ENCODE measurements around the gene SCFD2. TPM values are rescaled to one million over a fixed set of nuclear protein-coding genes. Genes with fewer than 3 reads are reported as not detected.

SCFD2 gene
- total RNA-seq, 1 donor from 2014 or later = 17.2 TPM

GRCh38 chr4:52865300-52865699 is 500.6 kb downstream of the SCFD2 start:
- Mint-ChIP-seq H3K4me3 (ENCODE audit: unreplicated experiment) (peak overlapping the region; percentile 58), H3K4me1 (ENCODE audit: low read depth, unreplicated experiment) (peaks cover 49% of the 10 kb centered on the region), H3K27me3 (ENCODE audit: unreplicated experiment) (peaks cover 17% of the 10 kb centered on the region), H3K27ac (ENCODE audit: unreplicated experiment) (no peak overlapping the region), H3K36me3 (ENCODE audit: unreplicated experiment) (peaks cover 4% of the 10 kb centered on the region), H3K9me3 (ENCODE audit: unreplicated experiment) (peaks cover 28% of the 10 kb centered on the region)
- no peak for DNase-seq
- TF ChIP-seq CTCF (IDR thresholded peaks at IDR 0.05; ENCODE audit: partially characterized antibody, unreplicated experiment) = no peak

GRCh38 chr4:52864793-52865192 is 501.1 kb downstream of the SCFD2 start:
- no peak for TF ChIP-seq CTCF (IDR thresholded peaks at IDR 0.05; ENCODE audit: partially characterized antibody, unreplicated experiment)
- H3K4me1 Mint-ChIP-seq (ENCODE audit: low read depth, unreplicated experiment) = peaks cover 45% of the 10 kb centered on the region
- peaks cover 25% of the 10 kb centered on the region for H3K9me3 Mint-ChIP-seq (ENCODE audit: unreplicated experiment)
- H3K36me3 Mint-ChIP-seq (ENCODE audit: unreplicated experiment) = peaks cover 4% of the 10 kb centered on the region
- H3K4me3 Mint-ChIP-seq (ENCODE audit: unreplicated experiment) = peak overlapping the region; percentile 58
- H3K27ac Mint-ChIP-seq (ENCODE audit: unreplicated experiment) = no peak overlapping the region
- no peak for DNase-seq
- H3K27me3 Mint-ChIP-seq (ENCODE audit: unreplicated experiment) = peaks cover 15% of the 10 kb centered on the region

- Mint-ChIP-seq H3K4me3 (ENCODE audit: unreplicated experiment) (peak overlapping the region; percentile 87), H3K27ac (ENCODE audit: unreplicated experiment) (peak overlapping the region; percentile 78), H3K27me3 (ENCODE audit: unreplicated experiment) (peaks cover 10% of the 10 kb centered on the region), H3K4me1 (ENCODE audit: low read depth, unreplicated experiment) (peaks cover 36% of the 10 kb centered on the region), H3K36me3 (ENCODE audit: unreplicated experiment) (peaks cover 10% of the 10 kb centered on the region), H3K9me3 (ENCODE audit: unreplicated experiment) (peaks cover 15% of the 10 kb centered on the region)
- TF ChIP-seq CTCF (IDR thresholded peaks at IDR 0.05; ENCODE audit: partially characterized antibody, unreplicated experiment) = no peak
- no peak for DNase-seq
These were observed 502.5 kb downstream of the SCFD2 start for GRCh38 chr4:52863324-52863723.

- Mint-ChIP-seq H3K36me3 (ENCODE audit: unreplicated experiment) (peaks cover 16% of the 10 kb centered on the region), H3K4me1 (ENCODE audit: low read depth, unreplicated experiment) (peaks cover 32% of the 10 kb centered on the region), H3K9me3 (ENCODE audit: unreplicated experiment) (peaks cover 18% of the 10 kb centered on the region), H3K4me3 (ENCODE audit: unreplicated experiment) (peak overlapping the region; percentile 87), H3K27ac (ENCODE audit: unreplicated experiment) (peak overlapping the region; percentile 78), H3K27me3 (ENCODE audit: unreplicated experiment) (peaks cover 7% of the 10 kb centered on the region)
- no peak for TF ChIP-seq CTCF (IDR thresholded peaks at IDR 0.05; ENCODE audit: partially characterized antibody, unreplicated experiment)
- DNase-seq = peak; percentile 72
These were observed 503.2 kb downstream of the SCFD2 start for GRCh38 chr4:52862639-52863161.

- Mint-ChIP-seq H3K27ac (ENCODE audit: unreplicated experiment) (peak within 1 kb of the TSS; percentile 78), H3K36me3 (ENCODE audit: unreplicated experiment) (peaks cover 23% of the 10 kb centered on the region), H3K4me1 (ENCODE audit: low read depth, unreplicated experiment) (peaks cover 29% of the 10 kb centered on the region), H3K9me3 (ENCODE audit: unreplicated experiment) (peaks cover 18% of the 10 kb centered on the region), H3K4me3 (ENCODE audit: unreplicated experiment) (peak within 1 kb of the TSS; percentile 87), H3K27me3 (ENCODE audit: unreplicated experiment) (peaks cover 7% of the 10 kb centered on the region)
- TF ChIP-seq CTCF (IDR thresholded peaks at IDR 0.05; ENCODE audit: partially characterized antibody, unreplicated experiment) = peak; percentile 14
- DNase-seq = peak; percentile 92
These were observed 503.8 kb downstream of the SCFD2 start, which contains the start of gene RASL11B for GRCh38 chr4:52861879-52862616. RASL11B (plus strand) TSS chr4:52862317; CDS start chr4:52862508, 191 bp downstream.

Data from glutamatergic neuron (in vitro differentiated cells).